ENCODE results near the gene RAP1B.

RAP1B gene

DNA sequence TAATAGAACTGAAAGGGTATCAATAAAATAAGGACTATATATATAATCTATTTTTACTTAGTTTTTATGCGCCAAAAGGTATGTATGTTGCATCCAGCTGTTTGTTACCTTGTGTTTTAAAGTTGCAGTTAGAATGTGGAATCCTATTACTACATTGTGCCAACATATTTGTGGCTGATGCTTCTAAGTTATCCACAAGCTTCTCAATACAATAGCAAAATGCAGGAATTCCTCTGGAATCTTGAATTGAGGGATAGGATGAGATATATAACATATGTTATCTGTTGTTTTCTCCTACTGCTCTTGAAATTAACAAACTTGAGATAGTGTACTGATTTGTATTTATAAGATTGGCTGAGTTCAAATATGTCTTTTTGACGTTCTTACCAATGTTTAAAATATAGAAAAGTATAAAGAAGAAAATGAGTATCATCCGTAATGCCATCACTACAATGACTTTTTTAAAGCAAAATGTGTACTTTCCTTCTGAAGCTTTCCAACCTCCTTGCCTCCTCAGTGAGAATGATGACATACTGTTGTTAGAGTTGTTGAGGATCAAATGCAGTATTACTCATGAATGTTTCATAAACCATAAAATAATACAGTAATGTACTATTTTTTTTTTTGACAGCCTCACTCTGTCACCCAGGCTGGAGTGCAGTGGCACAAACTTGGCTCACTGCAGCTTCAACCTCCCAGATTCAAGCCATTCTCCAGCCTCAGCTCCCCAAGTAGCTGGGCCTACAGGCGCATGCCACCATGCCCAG is 6.6 kb downstream of the RAP1B start:
- TF ChIP-seq POLR2AphosphoS5 (IDR thresholded peaks at IDR 0.05; ENCODE audit: low read depth, low read length), result no peak
- no peak for TF ChIP-seq SIN3A (IDR thresholded peaks at IDR 0.05; ENCODE audit: borderline replicate concordance, insufficient read depth, low read length)
- TF ChIP-seq, protein P1, sequence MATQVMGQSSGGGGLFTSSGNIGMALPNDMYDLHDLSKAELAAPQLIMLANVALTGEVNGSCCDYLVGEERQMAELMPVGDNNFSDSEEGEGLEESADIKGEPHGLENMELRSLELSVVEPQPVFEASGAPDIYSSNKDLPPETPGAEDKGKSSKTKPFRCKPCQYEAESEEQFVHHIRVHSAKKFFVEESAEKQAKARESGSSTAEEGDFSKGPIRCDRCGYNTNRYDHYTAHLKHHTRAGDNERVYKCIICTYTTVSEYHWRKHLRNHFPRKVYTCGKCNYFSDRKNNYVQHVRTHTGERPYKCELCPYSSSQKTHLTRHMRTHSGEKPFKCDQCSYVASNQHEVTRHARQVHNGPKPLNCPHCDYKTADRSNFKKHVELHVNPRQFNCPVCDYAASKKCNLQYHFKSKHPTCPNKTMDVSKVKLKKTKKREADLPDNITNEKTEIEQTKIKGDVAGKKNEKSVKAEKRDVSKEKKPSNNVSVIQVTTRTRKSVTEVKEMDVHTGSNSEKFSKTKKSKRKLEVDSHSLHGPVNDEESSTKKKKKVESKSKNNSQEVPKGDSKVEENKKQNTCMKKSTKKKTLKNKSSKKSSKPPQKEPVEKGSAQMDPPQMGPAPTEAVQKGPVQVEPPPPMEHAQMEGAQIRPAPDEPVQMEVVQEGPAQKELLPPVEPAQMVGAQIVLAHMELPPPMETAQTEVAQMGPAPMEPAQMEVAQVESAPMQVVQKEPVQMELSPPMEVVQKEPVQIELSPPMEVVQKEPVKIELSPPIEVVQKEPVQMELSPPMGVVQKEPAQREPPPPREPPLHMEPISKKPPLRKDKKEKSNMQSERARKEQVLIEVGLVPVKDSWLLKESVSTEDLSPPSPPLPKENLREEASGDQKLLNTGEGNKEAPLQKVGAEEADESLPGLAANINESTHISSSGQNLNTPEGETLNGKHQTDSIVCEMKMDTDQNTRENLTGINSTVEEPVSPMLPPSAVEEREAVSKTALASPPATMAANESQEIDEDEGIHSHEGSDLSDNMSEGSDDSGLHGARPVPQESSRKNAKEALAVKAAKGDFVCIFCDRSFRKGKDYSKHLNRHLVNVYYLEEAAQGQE (IDR thresholded peaks at IDR 0.05; ENCODE audit: insufficient read depth in 1 of 2, low read depth in 2 of 2, low read length in 2 of 2), result no peak
- no peak for TF ChIP-seq TAF1 (IDR thresholded peaks at IDR 0.05; ENCODE audit: borderline replicate concordance, insufficient read depth, low read length)
- no peak for TF ChIP-seq FOXP2 (optimal IDR thresholded peaks at IDR 0.05; ENCODE audit: borderline replicate concordance, extremely low read depth, extremely low read length, insufficient read depth)

DNA sequence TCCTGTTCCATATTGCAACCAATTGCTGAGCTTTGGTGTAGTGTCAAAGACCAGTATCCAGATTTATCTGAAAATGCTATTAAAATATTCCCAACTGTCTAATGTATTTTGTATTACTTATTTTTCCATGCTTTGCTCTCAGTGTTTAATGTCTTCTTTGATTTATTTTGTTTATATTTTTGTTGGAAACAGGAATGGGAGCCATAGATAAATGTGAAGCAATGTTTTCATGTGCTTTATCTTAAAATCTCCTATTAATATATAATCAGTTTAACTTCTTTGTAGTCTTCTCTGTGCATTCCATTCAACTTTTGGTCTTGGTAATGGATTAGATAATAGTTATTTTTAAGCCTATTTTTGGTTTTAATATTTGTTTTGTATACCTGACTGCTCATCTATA is 8.8 kb downstream of the RAP1B start:
- TF ChIP-seq FOXP2 (optimal IDR thresholded peaks at IDR 0.05; ENCODE audit: borderline replicate concordance, extremely low read depth, extremely low read length, insufficient read depth), result no peak
- TF ChIP-seq SIN3A (IDR thresholded peaks at IDR 0.05; ENCODE audit: borderline replicate concordance, insufficient read depth, low read length), result no peak
- TF ChIP-seq, protein P1 (IDR thresholded peaks at IDR 0.05; ENCODE audit: insufficient read depth in 1 of 2, low read depth in 2 of 2, low read length in 2 of 2), result no peak
- no peak for TF ChIP-seq POLR2AphosphoS5 (IDR thresholded peaks at IDR 0.05; ENCODE audit: low read depth, low read length)
- TF ChIP-seq TAF1 (IDR thresholded peaks at IDR 0.05; ENCODE audit: borderline replicate concordance, insufficient read depth, low read length), result no peak

DNA sequence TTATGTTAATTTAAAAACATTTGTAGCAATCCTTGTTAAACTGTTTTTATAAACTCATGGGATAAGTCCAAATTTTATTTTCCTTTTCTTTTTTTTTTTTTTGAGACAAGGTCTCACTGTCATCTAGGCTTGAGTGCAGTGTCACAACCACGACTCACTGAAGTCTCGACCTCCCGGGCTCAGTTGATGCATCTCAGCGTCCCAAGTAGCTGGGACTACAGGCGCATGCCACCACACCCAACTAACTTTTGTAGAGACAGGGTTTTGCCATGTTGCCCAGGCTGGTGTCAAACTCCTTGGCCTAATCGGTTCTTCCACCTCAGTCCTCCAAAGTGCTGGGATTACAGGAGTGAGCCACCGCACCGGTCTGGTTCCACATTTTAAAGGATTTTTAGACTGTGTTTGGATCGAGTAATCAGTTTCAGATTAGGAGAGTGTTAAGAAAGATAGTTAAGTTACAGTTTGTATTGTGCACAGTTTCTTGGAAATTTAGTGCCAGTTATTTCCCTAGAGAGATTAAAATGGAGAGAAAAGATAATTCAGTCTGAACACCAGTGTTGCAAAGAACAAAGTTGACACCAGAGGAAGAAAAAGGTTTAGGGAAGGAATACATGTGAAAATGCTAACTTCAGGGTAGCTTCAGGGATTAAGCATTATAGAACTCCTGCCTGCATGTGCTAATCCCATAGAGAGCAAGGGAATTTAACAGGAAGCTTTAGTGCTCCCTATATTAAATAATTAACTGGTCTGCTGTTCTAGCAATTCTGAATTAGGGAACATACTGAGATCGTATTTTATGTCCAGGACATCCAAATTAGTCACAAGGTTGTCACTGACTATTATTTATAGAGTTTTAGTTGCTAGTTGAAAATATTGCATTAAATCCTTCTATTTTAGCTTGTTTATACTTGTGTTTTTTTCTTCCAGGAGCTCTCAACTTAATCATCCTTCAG is 10.1 kb downstream of the RAP1B start:
- no peak for TF ChIP-seq TAF1 (IDR thresholded peaks at IDR 0.05; ENCODE audit: borderline replicate concordance, insufficient read depth, low read length)
- TF ChIP-seq POLR2AphosphoS5 (IDR thresholded peaks at IDR 0.05; ENCODE audit: low read depth, low read length), result no peak
- no peak for TF ChIP-seq FOXP2 (optimal IDR thresholded peaks at IDR 0.05; ENCODE audit: borderline replicate concordance, extremely low read depth, extremely low read length, insufficient read depth)
- no peak for TF ChIP-seq SIN3A (IDR thresholded peaks at IDR 0.05; ENCODE audit: borderline replicate concordance, insufficient read depth, low read length)
- TF ChIP-seq, protein P1 (IDR thresholded peaks at IDR 0.05; ENCODE audit: insufficient read depth in 1 of 2, low read depth in 2 of 2, low read length in 2 of 2), result no peak

DNA sequence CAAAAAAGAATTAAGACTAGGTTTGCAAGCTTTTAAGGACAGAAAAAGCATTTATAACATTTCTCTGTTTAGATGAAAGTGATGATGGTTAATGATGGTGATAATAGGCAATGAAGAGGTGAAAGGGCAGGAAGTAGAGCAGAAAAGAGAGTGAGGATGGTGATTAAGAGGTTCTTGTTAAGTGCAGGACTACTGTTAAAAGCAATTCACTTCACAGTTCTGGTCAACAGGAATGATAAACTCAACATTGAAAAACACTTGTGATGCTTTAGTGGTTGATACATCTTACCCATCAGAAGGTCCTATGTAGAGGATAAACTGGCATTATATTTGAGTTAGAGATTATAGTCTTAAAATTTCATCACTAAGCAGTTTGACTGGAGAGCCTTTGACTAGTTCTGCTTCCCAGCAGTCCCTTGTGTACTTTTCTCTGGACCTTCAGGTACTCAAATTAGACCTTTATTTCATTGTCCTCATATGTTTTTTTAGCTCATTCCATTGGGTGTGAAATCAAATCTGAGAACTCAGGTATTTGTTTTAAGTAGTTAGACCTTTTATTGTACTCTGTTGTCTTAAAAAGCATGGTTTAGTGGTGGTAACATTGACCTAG is 10.9 kb downstream of the RAP1B start:
- no peak for TF ChIP-seq SIN3A (IDR thresholded peaks at IDR 0.05; ENCODE audit: borderline replicate concordance, insufficient read depth, low read length)
- TF ChIP-seq POLR2AphosphoS5 (IDR thresholded peaks at IDR 0.05; ENCODE audit: low read depth, low read length), result no peak
- no peak for TF ChIP-seq FOXP2 (optimal IDR thresholded peaks at IDR 0.05; ENCODE audit: borderline replicate concordance, extremely low read depth, extremely low read length, insufficient read depth)
- TF ChIP-seq, protein P1 (IDR thresholded peaks at IDR 0.05; ENCODE audit: insufficient read depth in 1 of 2, low read depth in 2 of 2, low read length in 2 of 2), result no peak
